ENCODE data around the gene KIAA0319L. TPM values are rescaled to one million over a fixed set of nuclear protein-coding genes. Genes with fewer than 3 reads are reported as not detected.
A peak's percentile ranks its signal among the peaks of the same experiment; 100 is the strongest.

The KIAA0319L gene
- total RNA-seq, 1 donor from 2014 or later = 76.1 TPM

- peak; percentile 57 for DNase-seq (ENCODE audit: low spot score)
Observed at GRCh38 chr1:35449334-35450008, 107.7 kb downstream of the KIAA0319L start.

GRCh38 chr1:35448344-35448801 lies 108.8 kb downstream of the KIAA0319L start:
- DNase-seq (ENCODE audit: low spot score) = peak; percentile 87

- no peak for DNase-seq (ENCODE audit: low spot score)
Observed at GRCh38 chr1:35447278-35447677, 109.9 kb downstream of the KIAA0319L start.

GRCh38 chr1:35444519-35444774 lies 112.8 kb downstream of the KIAA0319L start:
- DNase-seq (ENCODE audit: low spot score) = no peak

GRCh38 chr1:35443768-35444518 lies 113.3 kb downstream of the KIAA0319L start:
- no peak for DNase-seq (ENCODE audit: low spot score)

GRCh38 chr1:35442734-35443133 lies 114.5 kb downstream of the KIAA0319L start:
- no peak for DNase-seq (ENCODE audit: low spot score)

GRCh38 chr1:35441926-35442579 lies 115.2 kb downstream of the KIAA0319L start:
- DNase-seq (ENCODE audit: low spot score) = no peak

- no peak for DNase-seq (ENCODE audit: low spot score)
Observed at GRCh38 chr1:35439626-35440025, 117.6 kb downstream of the KIAA0319L start.

- DNase-seq (ENCODE audit: low spot score) = no peak
Observed at GRCh38 chr1:35437200-35437599, 120.0 kb downstream of the KIAA0319L start.

GRCh38 chr1:35436078-35436477 lies 121.1 kb downstream of the KIAA0319L start:
- DNase-seq (ENCODE audit: low spot score) = no peak

- no peak for DNase-seq (ENCODE audit: low spot score)
Observed at GRCh38 chr1:35434703-35435102, 122.5 kb downstream of the KIAA0319L start.

GRCh38 chr1:35433714-35434113 lies 123.5 kb downstream of the KIAA0319L start:
- no peak for DNase-seq (ENCODE audit: low spot score)

GRCh38 chr1:35432231-35432630 lies 125.0 kb downstream of the KIAA0319L start:
- DNase-seq (ENCODE audit: low spot score) = no peak

- DNase-seq (ENCODE audit: low spot score) = peak; percentile 30
Observed at GRCh38 chr1:35431173-35431599, 126.0 kb downstream of the KIAA0319L start.

GRCh38 chr1:35430762-35431161 lies 126.4 kb downstream of the KIAA0319L start:
- no peak for DNase-seq (ENCODE audit: low spot score)

- DNase-seq (ENCODE audit: low spot score) = no peak
Observed at GRCh38 chr1:35428360-35428759, 128.8 kb downstream of the KIAA0319L start.

- no peak for DNase-seq (ENCODE audit: low spot score)
Observed at GRCh38 chr1:35426097-35426586, 131.1 kb downstream of the KIAA0319L start.

GRCh38 chr1:35408925-35409324 lies 148.3 kb downstream of the KIAA0319L start:
- no peak for DNase-seq (ENCODE audit: low spot score)

- DNase-seq (ENCODE audit: low spot score) = no peak
Observed at GRCh38 chr1:35407743-35408142, 149.5 kb downstream of the KIAA0319L start.

GRCh38 chr1:35406103-35406502 lies 151.1 kb downstream of the KIAA0319L start:
- DNase-seq (ENCODE audit: low spot score) = no peak

- DNase-seq (ENCODE audit: low spot score) = no peak
Observed at GRCh38 chr1:35401049-35401448, 156.2 kb downstream of the KIAA0319L start.

GRCh38 chr1:35398739-35399138 lies 158.5 kb downstream of the KIAA0319L start:
- no peak for DNase-seq (ENCODE audit: low spot score)

- DNase-seq (ENCODE audit: low spot score) = no peak
Observed at GRCh38 chr1:35394386-35394785, 162.8 kb downstream of the KIAA0319L start.

Data from umbilical cord (tissue), 2 donors.